Thyroid gland (tissue), 4 donors: Measurements from ENCODE around the gene SLC38A3. TPM values are rescaled to one million over a fixed set of nuclear protein-coding genes. Genes with fewer than 3 reads are reported as not detected.

Experiments used
- DNase-seq, 2 donors: peaks; one replicate each; pipeline ENCODE4 v3.0.0-alpha.2; 2019
- H3K27ac ChIP-seq, 3 donors: fragments of 200-600 bp; sonication (generic); 1 replicate in 2 of 3; 2 replicates in 1 of 3; pipeline ENCODE4 v1.5.1; 2016 to 2019; ENCODE audit warnings: mild to moderate bottlenecking in 1 of 3, moderate library complexity in 1 of 3
- H3K27me3 ChIP-seq: fragments of 200-600 bp; sonication (generic); one replicate; pipeline ENCODE4 v1.5.1; 2019
- H3K36me3 ChIP-seq, 2 donors: fragments of 200-600 bp; sonication (generic); one replicate each; pipeline ENCODE4 v1.5.1; 2016 to 2019
- H3K4me1 ChIP-seq, 2 donors: fragments of 200-600 bp; sonication (generic); one replicate each; pipeline ENCODE4 v1.5.1; 2017 to 2019
- H3K4me3 ChIP-seq, 3 donors: fragments of 200-600 bp; sonication (generic); replicated peaks in 1 of 3; 1 replicate in 2 of 3; 2 replicates in 1 of 3; pipeline ENCODE4 v1.5.1; 2016; ENCODE audit warnings: mild to moderate bottlenecking in 1 of 3
- H3K9me3 ChIP-seq: fragments of 200-600 bp; sonication (generic); one replicate; pipeline ENCODE4 v1.5.1; 2017
- POLR2A ChIP-seq, 2 donors: fragments of 450-650 bp; IDR thresholded peaks; one replicate each; pipeline ENCODE4 v1.6.1; 2017; ENCODE audit warnings: antibody characterized with exemption in 2 of 2, mild to moderate bottlenecking in 2 of 2, moderate library complexity in 1 of 2
- WGBS, 2 donors: methylation state at CpG; one replicate each; pipeline ENCODE4 v1.1.5; 2017; 5-methylcytosine and 5-hydroxymethylcytosine counted together
- intact Hi-C: fragments of 100-400 bp; cut with DNase I; formaldehyde crosslinking; loops from one replicate; pipeline ENCODE4 v1.15.1; 2023
- total RNA-seq, 4 donors: library from RNA; depleted of rRNA; stranded (reverse); fragments of >200 nt; gene quantifications; one replicate each; pipeline ENCODE4 v1.2.3, GENCODE V29; 2016
- TF ChIP-seq, protein P1 (sequence below), 6 experiments: fragments of 200-600 bp in 3 of 6; fragments of 450-650 bp in 3 of 6; sonication (generic) in 3 of 6; IDR thresholded peaks; one replicate each; pipeline ENCODE4 v1.5.1; 2016 to 2019; ENCODE audit warnings: antibody characterized with exemption in 6 of 6, mild to moderate bottlenecking in 2 of 6, inconsistent platforms in 1 of 6, moderate library complexity in 1 of 6

The SLC38A3 gene
- total RNA-seq, 4 donors from 2014 or later, result 1.1 to 5.0 (median 3.6) TPM

DNA sequence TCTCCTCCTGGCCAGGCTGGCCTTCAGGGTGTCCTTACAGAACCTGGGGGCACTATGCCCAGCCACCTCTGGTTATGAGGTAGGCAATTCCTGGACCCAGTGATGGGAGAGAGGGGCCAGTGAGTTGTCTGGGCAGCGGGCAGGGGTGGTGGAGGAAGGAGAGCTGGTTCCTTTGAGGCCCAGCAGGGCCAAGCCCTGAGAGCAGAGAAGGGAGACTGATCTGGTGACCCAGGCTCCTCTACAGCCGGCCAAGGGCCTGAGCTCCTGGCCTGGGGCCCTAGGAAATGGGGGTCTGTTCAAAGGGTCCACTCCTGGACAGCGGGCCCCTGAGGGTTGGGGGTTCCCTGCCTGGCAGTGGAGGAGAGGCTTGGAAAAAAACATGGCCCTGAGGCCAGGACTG is 7.9 kb downstream of the SLC38A3 start:
- 95 to 97% methylated on average over 3 of the region's 3 CpGs for WGBS, 2 donors
- no peaks in the 10 kb centered on the region for H3K9me3 ChIP-seq
- H3K27ac ChIP-seq, result no peak overlapping the region
- H3K27me3 ChIP-seq, result no peaks in the 10 kb centered on the region
- no peaks in the 10 kb centered on the region for H3K4me1 ChIP-seq
- no peak for DNase-seq
- TF ChIP-seq POLR2A (IDR thresholded peaks at IDR 0.05), result no peak
- TF ChIP-seq, protein P1, sequence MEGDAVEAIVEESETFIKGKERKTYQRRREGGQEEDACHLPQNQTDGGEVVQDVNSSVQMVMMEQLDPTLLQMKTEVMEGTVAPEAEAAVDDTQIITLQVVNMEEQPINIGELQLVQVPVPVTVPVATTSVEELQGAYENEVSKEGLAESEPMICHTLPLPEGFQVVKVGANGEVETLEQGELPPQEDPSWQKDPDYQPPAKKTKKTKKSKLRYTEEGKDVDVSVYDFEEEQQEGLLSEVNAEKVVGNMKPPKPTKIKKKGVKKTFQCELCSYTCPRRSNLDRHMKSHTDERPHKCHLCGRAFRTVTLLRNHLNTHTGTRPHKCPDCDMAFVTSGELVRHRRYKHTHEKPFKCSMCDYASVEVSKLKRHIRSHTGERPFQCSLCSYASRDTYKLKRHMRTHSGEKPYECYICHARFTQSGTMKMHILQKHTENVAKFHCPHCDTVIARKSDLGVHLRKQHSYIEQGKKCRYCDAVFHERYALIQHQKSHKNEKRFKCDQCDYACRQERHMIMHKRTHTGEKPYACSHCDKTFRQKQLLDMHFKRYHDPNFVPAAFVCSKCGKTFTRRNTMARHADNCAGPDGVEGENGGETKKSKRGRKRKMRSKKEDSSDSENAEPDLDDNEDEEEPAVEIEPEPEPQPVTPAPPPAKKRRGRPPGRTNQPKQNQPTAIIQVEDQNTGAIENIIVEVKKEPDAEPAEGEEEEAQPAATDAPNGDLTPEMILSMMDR (IDR thresholded peaks at IDR 0.05), result no peak
- H3K4me3 ChIP-seq, result no peak overlapping the region
- H3K36me3 ChIP-seq, result no peaks in the 10 kb centered on the region
- intact Hi-C loops, result no loop called here

DNA sequence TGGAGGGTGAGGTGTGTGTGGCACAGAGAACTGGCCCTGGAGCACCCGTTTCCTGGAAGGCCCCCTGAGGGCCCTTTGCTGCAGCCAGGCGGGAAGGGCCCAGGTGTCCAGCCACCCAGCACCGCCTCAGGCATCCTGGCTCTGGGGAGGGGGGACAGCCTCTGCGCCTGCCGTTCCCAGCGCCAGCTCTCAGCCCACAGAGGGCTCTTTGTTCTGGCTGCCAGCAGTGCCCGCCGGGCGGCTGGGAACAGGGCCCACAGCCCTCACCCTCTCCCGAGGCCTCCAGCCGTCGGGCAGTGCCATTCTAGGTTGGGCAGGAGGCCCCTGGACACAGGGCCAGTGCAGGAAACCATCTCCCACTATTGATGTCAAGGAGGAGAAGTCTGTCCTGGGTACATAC is 8.3 kb downstream of the SLC38A3 start:
- 75% methylated on average over 2 of the region's 12 CpGs; no CpG with 5 or more reads in 1 of the 2 donors for WGBS, 2 donors
- Histone ChIP-seq H3K4me3 (no peak overlapping the region), H3K27me3 (no peaks in the 10 kb centered on the region), H3K27ac (no peak overlapping the region), H3K4me1 (no peaks in the 10 kb centered on the region), H3K9me3 (no peaks in the 10 kb centered on the region), H3K36me3 (no peaks in the 10 kb centered on the region)
- TF ChIP-seq, protein P1 (IDR thresholded peaks at IDR 0.05), result no peak
- no peak for TF ChIP-seq POLR2A (IDR thresholded peaks at IDR 0.05)
- DNase-seq, result no peak
- intact Hi-C loops, result no loop called here

- no peak for DNase-seq
- 77 to 83% methylated on average over 10 of the region's 10 CpGs for WGBS, 2 donors
- no peaks in the 10 kb centered on the region for H3K9me3 ChIP-seq
- H3K4me3 ChIP-seq, result no peak overlapping the region
- H3K27ac ChIP-seq, result no peak overlapping the region
- no peaks in the 10 kb centered on the region for H3K36me3 ChIP-seq
- no peak for TF ChIP-seq POLR2A (IDR thresholded peaks at IDR 0.05)
- TF ChIP-seq, protein P1 (IDR thresholded peaks at IDR 0.05), result no peak
- intact Hi-C loops, result no loop called here
- no peaks in the 10 kb centered on the region for H3K27me3 ChIP-seq
- H3K4me1 ChIP-seq, result no peaks in the 10 kb centered on the region
These were observed 9.8 kb downstream of the SLC38A3 start for GRCh38 chr3:50214824-50215223.

GRCh38 chr3:50215529-50215928 is 10.5 kb downstream of the SLC38A3 start:
- Histone ChIP-seq H3K4me3 (no peak overlapping the region), H3K4me1 (no peaks in the 10 kb centered on the region), H3K36me3 (no peaks in the 10 kb centered on the region), H3K9me3 (no peaks in the 10 kb centered on the region), H3K27me3 (no peaks in the 10 kb centered on the region), H3K27ac (no peak overlapping the region)
- DNase-seq, result no peak
- no peak for TF ChIP-seq POLR2A (IDR thresholded peaks at IDR 0.05)
- TF ChIP-seq, protein P1 (IDR thresholded peaks at IDR 0.05), result no peak
- intact Hi-C loops, result no loop called here
- 75 to 76% methylated on average over 5 of the region's 9 CpGs for WGBS, 2 donors

GRCh38 chr3:50217681-50218080 is 12.6 kb downstream of the SLC38A3 start:
- no peaks in the 10 kb centered on the region for H3K27me3 ChIP-seq
- 80 to 85% methylated on average over 10 of the region's 10 CpGs for WGBS, 2 donors
- H3K36me3 ChIP-seq, result no peaks in the 10 kb centered on the region
- no peak for DNase-seq
- H3K4me3 ChIP-seq, result no peak overlapping the region
- TF ChIP-seq POLR2A (IDR thresholded peaks at IDR 0.05), result no peak
- TF ChIP-seq, protein P1 (IDR thresholded peaks at IDR 0.05), result no peak
- no peaks in the 10 kb centered on the region for H3K9me3 ChIP-seq
- H3K27ac ChIP-seq, result no peak overlapping the region
- H3K4me1 ChIP-seq, result peaks cover 0 to 5% of the 10 kb centered on the region in 2 donors
- intact Hi-C loops, result no loop called here
